Measurements from ENCODE around the gene ARHGAP26.

Gene ARHGAP26

DNA sequence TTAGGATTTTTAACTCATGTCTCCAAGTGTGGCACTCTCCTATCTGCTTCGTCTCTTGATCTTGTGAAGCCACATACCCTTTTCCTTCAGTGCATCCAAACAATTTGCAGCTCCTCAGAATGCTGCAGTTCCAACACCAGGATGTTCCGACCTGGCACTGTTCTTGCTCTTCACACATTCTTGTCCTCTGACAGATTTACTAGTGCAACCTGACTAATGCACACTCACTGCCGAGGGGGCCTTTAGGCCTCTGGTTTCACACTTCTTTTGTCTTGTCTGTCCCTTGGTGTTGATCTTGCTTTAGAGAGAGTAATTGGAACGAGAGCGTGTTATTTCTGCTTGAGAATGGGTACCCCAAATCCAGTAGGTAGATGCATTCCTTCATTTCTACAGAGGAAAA is 15.0 kb downstream of the ARHGAP26 start:
- DNase-seq = no peak

DNA sequence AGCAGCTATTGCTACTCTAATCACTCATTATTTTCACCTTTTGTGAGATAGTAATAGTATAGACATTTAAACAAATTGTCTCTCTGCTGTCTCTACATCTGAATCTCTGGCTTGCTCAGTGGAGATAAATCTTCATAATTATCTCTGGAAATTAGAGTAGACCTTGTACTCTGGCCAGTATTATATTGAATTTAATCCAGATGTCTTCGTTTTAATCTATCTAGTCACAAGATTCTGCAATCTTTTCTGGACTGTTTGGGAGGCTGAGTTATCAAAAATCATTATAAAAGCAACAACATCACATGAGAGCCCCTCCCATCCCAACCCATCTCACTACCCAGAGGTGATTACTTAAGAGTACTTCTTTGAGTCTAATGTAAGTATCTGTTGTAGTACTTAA is 19.0 kb downstream of the ARHGAP26 start:
- DNase-seq = no peak

DNA sequence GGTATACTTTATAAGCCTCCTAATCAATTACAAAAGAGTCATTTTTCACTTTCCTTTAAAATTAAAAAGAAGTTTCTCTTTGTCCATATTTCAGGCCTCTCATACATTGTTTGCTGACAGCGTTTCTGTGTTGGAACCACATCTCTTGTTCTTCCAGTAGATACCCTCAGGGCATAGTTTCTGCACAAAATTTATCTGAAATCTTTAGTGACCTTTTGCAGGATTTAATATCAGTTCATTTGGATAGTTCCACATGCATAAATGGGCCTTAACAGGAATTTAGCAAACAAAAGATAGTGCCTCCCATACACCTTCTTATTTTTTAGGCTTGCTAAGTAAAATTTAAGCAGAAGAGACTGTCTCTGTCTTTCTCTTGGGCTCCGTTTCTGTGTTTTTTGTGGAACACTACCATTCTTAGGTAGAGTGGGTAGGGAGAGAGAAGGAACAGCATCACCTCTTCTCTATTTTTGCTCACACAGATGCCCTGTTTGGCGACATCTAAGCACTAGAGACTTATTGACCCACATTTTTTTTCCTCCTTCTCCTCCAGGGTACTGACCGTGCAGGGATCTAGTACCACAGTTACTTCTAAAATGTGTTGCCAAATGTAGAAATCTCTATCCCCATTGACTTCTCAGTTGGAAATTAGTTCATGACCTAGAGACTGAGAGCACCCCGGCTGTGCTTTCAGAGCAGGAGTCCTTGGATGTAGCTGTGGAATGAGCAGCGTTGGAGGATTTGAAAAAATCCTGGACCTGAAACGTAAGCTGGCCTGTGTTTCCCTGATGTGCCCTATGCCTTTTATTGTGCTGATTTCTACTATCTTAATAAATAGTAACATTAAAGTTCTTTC is 22.1 kb downstream of the ARHGAP26 start:
- DNase-seq = no peak

DNA sequence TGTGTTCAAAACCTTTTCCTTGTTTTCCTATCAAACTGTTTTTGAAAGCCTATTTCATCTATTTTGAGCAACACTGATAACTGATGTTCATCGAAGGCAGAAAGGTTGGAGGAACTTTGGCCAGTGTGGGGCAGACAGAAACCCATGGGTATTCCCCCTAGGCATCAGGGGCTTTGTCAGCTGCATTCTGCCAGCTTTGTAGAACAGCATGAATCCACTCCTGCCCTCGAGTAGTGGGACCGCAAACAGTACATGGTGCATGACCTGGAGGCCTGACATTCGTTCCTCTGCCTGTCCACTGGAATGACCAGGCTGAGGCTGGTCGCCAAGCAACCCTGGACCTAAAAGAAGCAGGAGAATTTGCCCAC is 22.7 kb downstream of the ARHGAP26 start:
- DNase-seq = no peak

DNA sequence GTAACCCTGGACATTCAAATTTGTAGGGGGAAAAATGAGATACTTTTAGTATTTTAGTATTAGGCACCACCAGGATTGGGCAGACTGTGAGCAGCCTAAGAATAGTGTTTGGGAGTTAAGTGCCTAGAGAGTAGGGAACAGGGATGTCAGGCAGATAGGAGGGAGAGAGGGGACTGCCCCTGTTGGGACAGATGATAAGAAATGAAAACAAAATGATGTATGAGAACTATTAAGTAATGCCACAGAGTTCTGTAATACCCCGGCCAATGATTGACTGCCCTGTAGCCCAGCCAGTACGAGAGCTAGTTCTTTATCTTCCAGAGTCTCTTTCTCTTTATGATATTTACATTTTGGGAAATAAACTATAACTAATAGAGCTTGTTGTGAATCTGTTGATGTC is 24.4 kb downstream of the ARHGAP26 start:
- DNase-seq = no peak

GRCh38 chr5:142795251-142795650 is 25.1 kb downstream of the ARHGAP26 start:
- no peak for DNase-seq

GRCh38 chr5:142796492-142797109 is 26.4 kb downstream of the ARHGAP26 start:
- DNase-seq = no peak

DNA sequence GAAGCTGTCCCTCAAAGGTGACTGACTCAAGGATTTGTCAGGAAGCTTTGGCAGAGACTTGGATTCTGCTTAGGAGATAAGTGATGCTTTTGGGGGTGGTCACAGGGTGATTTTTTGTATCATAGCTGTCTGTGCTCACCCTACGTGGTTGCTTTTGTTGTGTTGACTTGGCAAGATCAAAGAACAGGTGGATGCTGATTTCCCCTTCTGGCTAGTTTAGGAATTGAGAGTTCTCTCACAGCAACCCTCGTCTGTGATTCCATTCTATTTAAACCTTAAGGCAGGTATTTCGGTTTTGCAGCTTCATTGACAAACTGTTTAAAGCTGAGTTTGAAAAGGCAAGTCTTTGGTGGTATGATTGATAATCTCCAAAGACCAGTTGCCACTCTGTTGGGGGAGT is 27.2 kb downstream of the ARHGAP26 start:
- DNase-seq = no peak

DNA sequence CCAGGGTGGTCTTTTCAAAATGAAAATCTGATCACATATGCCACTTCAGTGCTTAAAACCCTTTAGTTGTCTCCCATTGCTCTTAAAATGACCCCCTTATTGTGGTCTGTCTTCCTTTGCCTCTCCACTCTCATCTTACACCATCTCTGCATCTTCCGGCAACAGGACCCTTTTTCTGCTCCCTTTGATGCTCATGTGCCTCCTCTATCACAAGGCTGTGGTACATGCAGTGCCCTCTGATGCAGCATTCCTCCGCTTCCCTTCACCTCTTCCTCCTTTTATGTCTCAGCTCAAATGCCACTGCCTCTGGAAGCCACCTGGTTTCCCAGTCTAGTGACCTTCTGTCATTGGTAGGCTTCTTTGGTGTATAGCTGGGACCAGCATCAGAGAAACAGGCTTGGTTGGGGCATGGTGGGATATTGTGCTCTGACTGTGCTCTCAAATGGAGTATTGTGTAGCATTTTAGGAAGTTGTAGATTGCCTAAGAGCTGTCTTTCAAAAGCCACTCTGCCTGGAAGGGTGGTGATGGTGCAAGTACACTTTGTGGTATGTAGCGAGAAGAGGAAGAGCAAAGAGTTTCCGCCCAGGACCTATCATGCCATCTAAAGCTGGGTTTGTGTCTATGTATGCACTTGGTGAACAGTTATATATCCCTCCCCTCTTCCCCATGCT is 28.1 kb downstream of the ARHGAP26 start:
- DNase-seq = no peak

GRCh38 chr5:142800776-142801494 is 30.8 kb downstream of the ARHGAP26 start:
- DNase-seq = no peak

- DNase-seq = no peak
Measured at GRCh38 chr5:142801495-142801871, 31.3 kb downstream of the ARHGAP26 start.

DNA sequence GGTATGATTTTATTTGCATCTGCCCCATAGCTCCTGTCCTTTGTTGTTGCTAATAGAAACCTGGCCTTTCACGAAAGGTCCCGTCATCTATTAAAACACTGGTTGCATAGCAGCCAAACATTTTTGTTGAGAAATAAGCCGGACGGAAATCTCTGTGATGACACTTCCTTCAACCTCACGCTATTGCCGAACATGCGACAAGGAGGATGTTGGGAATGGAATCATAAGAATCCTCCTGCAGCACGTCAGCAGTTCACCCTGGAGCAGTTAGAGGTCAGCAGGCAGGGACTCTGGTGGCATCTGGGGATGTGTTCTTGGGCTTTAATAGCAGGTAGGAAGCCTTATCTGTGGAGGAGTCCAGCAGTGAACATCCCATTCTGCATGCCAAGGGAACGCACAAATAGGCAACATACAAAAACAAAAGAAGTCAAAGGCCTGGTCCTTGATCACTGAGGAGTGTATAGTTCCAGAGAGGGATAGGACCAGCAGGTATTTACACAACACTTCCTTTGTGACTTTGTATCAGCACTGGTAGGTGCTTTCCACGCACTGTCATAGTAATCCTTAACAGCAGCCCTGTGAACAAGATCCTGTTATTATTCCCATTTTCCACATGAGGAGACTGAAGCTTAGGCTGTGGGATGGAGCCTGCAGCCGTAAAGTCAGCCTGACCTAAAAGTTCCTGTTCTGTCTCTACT is 33.4 kb downstream of the ARHGAP26 start:
- DNase-seq = no peak

DNA sequence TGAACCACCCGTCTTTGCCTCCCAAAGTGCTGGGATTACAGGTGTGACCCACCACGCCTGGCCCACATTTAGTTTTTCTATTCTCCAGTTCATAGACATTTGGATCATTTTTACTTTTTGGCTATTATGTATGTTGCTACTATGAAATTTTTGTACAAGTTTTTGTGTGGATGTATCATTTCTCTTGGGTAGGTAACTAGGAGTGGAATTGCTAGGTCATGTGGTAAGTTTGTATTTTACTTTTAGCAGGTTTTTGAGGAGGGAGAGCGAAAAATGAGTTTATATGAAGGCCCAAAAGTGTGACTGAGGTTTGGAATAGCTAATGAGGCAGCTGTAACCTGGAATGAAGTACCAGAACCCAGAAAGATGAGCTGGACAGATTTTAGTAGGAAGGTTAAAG is 35.2 kb downstream of the ARHGAP26 start:
- no peak for DNase-seq

DNA sequence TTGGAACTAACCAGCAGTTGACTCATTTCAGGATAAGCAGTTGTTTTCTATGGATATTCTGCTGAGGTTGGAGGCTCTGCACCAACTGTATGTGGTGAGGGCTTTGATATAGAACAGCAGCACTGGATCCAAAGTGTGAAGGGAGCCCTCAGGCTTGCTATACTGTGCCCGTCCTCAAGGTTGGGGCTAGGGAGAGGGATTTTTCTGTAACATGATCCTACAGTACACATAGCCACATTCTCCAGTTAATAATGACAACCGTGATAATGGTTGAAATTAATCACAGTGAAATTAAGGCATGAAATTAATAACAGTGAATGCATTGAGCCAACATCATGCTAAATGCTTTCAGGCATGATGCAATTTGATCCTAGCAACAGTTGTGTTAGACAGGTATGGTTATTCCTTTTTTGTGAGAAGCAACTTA is 36.7 kb downstream of the ARHGAP26 start:
- DNase-seq = no peak

DNA sequence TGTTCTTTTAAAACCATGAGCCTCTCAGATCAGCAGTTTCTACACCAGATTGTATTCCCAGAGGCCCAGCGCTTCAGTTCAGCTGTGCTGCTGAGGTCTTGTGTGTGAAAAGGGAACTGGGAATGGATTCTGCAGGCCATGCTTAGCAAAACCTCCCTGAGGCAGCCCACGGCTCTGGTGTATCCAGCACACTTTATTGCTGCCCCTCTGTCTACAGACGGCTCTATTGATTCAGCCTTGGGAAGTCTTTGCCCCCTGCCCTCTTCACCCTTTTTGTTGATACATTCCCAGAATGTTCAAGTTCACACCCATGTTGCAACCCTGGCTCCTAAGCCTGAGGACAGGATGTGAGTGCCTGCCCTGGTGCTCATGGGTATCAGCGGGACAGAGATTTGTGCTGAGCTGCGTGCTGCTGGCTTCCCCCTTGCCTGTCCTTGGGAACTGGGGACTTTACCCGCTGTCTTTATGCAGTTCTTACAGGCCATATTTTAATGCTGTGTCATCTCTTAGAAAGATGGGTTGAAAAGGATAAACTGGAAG is 37.3 kb downstream of the ARHGAP26 start:
- no peak for DNase-seq

DNA sequence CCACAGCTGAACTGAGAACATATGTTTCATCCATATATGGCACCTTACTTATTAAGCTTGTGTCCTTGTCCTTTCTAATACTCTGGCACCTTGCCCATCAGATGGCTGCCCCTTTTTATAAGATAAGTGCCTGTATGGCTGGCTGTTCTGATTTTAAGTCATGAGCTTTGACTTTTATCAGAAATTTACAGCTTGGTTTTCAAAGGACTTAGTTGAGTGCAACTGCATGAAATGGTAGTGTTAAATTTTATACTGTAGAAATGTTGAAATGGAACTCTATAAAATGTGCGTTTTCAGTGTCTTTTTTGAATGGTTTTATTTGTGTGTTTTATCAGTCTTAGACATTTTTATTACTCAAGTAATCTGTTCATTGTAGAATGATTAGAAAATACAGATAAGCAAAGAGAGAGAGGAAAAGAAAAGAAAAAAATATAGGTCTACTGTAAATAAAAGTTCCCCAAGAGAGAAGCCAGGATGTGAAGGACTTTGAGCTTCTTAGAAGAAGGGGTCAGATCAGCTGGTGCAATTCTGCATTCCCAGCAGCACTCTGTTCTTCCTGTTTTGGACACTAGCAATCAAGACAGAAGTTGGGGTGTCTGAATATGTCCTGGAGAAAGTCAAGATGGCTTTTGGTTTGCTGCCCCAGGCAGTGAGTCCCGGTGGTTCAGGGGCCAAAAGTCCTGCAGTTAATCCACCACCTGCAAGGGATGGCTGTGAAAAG is 38.9 kb downstream of the ARHGAP26 start:
- no peak for DNase-seq

- no peak for DNase-seq
Measured at GRCh38 chr5:142810081-142810480, 39.9 kb downstream of the ARHGAP26 start.

DNA sequence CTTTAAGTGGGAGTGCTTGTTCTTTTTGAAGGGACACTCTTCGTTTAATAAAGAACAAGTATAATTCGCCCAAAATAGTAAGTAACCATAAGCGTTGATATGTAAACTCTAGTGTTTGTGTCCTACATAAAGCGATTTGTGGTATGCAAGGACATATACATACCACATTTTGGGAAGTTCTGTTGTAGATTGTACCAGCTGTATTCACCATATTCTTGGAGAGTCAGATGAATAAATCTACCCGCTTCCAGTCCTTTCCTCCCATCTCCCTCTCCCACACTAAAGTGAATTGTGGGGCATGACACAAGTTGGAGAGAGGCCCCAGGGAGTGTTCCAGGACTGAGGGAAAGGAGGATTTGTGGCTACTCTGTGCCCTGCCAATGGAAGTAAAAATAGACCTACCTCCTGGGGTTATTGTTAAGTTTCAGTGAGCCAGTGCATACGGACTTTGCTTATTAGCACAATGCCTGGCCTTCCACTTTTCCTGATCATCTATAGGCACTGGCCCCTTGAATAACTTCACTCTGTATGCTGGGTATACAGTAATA is 40.6 kb downstream of the ARHGAP26 start:
- DNase-seq = no peak

DNA sequence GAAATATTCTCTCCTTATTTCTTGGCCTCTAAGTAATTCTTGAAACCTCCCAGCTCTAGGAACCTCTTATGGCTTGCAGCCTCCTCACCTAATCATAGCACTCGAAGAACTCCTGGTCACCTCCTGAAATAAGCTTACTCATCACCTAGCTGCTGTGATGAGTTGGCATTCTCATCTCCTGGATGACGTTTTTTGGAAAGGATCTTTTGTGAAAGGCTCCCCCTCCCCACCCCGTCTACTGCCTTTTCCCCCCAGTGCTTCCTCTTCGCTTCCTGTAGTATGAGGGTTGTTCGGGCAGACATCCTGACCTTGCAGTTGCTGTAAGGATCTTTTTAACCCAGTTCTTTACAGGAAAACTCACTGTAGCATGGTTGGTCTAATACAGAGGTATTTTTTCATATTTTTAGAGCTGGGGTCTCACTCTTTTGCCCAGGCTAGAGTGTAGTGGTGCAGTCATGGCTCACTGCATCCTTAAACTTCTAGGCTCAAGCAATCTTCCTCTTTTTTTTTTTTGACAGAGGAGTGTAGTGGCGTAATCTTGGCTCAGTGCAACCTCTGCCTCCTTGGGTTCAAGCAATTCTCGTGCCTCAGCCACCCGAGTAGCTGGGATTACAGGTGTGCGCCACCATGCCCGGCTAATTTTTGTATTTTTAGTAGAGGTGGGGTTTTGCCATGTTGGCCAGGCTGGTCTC is 41.8 kb downstream of the ARHGAP26 start:
- no peak for DNase-seq

DNA sequence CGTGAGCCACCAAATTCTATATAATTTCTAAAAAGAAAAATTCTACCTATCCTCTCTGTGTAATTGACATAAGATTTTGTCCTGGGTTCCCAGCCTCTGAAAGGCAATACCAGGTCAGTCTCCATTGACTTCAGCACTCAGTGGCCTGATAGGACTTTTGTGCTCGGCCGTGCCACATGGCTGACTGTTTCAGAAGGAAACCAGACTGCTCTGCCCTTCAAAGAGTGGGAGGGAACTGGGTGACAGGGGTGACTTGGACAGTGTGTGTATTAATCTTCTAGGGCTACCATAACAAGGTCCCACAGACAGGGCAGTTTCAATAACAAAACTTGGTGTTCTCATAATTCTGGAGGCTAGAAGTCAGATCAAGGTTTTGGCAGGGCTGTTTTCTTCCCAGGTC is 43.0 kb downstream of the ARHGAP26 start:
- no peak for DNase-seq

DNA sequence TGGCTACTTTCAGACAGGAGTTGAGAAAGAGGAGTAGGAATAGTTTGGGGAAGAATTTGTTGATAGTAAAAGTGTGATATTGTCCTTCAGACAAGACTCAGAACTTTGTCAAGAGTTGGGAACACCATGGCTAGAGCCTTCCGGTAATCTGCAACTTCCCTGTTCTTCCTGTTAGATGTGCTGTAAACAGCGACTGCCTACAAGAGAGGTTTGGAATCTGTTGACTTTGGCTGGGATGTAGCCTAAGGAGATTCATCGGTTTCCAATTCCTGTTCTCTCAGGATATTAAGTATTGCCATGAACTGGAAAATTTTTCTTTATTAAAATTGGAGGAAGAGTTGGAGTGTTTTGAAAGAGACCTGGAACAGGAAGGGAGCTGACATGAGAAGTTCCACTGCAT is 43.9 kb downstream of the ARHGAP26 start:
- no peak for DNase-seq

All from NCI-H1048 (cell line).